GM21381 (cell line): ENCODE data around the gene TEAD4.
"Not testable (repeated sequence)": the region's sequence is repeated elsewhere in the genome, so short reads cannot be mapped to it uniquely, and the experiment has no call there.

Experiments used
- ATAC-seq: cut with Tn5 transposase; IDR thresholded peaks from one replicate; pipeline ENCODE4 v1.9.1; 2021; ENCODE audit warnings: mild to moderate bottlenecking, moderate library complexity; ENCODE audit not compliant: unreplicated experiment

Gene TEAD4

DNA sequence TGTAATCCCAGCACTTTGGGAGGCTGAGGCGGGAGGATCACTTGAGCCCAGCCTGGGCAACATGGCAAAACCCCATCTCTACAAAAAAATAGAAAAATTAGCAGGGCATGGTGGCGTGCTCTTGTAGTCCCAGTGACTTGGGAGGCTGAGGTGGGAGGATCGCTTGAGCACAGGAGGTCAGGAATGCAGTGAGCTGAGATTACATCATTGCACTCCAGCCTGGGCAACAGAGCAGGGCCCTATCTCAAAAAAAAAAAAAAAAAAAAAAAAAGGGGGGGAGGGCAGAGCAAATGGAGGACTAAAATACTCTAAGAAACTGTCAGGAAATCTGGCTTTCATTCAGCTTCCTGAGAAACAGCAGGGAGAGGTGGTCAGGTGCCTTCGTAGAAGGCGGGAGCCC lies 86.3 kb downstream of the TEAD4 start:
- ATAC-seq: no peak

DNA sequence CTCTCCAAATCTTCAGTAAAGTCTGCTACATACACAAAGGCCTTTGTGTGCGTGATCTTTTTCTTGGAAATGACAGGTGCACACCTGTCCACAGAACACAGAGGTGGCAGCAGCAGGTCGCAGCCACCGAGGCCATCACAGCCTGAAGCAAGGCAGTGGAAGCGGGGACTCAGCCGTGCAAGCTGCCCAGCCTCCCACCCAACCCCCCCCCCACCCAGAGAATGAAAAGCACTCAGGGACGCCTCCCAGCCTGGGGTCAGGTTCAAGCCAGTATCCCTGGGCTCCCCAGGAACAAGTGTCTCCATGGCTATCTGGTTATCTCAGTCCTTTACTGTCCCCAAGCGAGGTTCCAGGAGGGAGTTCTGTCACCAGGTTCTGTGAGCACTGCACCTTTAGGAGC lies 86.8 kb downstream of the TEAD4 start:
- ATAC-seq: no peak

DNA sequence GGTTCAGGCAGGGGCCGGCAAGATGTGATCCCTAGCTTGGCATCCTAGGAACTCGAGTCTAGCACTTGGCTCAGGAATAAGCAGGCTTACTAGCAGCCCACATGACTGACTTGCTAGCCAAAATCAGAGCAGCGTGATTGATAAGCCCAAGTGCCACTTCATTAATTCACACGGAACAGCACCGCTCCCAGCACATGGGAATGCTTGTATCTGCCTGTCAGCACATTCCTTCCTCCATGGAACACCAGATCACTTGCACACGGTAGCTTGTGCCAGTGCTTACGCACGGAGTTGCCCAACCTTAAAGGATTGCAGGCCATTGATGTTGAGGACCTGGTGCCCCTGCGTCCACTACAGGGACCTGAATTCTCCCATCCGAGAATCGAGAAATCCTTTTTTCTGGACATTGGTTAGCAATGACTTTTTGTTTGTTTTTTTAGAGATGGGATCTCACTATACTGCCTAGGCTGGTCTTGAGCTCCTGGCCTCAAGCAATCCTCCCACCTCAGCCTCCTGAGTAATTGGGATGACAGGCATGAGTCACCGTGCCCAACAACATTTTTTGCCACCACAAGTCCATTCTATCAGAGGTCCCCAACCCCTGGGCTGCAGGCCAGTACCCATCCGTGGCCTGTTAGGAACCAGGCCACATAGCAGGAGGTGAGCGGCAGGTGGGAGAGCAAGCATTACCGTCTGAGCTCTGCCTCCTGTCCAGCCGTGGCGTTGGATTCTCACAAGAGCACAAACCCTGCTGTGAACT lies 87.4 kb downstream of the TEAD4 start:
- ATAC-seq: no peak

DNA sequence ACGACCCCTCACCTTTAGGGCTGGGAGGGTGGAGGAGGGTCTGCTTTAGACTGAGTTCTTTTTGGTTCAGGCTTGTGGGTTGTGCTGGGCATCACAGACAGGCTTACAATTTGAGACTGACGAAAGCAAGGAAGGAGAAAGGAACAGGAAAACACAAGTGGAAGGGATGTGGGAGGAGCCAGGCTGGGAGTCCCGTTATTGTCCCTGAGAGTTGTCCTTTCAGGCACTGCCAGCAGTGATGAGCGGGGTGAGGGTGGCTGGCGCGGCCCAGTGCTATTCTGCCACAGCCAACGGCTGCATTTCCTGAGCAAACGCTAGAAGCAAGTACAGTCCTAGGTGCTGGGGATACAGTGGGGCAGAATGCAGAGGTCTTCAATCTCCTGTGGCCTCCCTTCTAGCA lies 88.8 kb downstream of the TEAD4 start:
- no peak for ATAC-seq

DNA sequence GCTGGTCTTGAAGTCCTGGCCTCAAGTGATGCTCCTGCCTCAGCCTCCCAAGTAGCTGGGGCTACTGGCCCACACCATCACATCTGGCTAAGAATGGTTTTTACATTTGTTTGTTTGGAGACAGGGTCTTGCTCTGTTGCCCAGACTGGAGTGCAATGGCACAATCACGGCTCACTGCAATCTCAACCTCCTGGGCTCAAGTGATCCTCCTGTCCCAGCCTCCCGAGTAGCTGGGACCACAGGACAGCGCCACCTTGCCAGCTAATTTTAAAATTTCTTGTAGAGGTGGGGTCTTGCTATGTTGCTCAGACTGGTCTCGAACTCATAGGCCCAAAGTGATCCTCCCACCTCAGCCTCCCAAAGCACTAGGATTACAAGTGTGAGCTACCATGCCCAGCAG lies 89.3 kb downstream of the TEAD4 start:
- ATAC-seq: no peak

DNA sequence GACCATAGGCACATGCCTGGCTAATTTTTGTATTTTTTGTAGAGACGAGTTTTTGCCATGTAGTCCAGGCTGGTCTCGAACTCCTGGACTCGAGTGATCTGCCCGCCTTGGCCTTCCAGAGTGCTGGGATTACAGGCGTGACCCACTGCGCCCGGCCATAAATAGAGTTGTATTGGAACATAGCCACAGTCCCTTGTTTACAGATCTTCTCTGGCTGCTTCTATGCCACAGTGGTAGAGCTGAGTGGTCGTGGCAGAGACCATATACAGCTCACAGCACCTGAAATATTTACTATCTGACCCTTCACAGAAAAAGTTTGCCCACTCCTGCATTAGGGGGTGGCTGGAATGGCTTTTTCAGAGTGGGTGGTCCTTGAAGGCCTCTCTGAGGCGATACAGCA lies 90.0 kb downstream of the TEAD4 start:
- ATAC-seq: no peak

DNA sequence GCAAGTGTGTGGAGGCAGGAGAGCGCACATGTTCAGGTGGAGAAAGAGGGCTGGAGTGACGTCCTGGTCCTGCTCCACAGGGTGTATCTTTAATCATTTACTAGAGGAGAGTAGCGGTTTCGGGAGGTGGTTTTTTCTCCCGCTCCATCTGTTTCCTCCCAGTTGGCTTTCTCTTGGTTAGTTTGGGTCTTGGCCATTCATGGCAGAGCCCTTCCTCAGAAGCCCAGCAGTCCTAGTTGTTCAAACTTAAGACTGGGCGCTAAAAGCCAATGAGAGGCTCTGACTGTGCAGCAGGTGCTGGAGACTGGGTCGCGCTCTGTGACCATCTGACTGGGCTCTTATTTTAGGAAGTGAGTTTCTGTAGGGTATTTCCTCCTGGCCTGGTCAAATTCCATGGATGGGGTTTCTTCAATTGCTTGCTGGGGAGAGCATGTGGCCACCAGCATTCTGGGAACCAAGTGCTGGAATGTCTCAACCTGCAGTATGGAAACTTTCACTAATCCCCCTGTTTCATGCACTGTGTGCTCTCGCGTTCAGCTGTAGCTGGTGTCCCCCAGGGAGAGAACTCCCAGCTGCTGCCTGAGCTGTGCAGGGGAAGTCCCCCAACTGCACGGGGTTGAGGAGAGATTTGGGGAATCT lies 90.5 kb downstream of the TEAD4 start:
- no peak for ATAC-seq

DNA sequence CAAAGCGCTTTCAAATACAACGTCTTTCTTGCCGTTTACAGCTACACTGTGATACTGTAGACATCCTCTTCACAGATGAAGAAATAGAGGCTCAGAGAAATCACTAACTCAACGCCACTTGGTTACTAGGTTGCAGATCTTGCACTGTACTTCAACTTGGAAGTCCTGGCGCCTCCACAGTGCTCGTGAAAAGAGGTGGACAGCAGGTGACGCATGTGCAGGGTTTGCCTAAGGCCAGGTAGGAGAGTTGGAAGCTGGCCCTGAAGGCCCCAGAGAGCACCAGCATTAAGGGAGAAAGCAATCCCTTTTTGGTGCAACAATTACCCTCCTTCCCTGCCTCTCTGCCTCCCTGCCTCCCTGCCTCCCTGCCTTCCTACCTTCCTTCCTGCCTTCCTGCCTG lies 95.2 kb downstream of the TEAD4 start:
- ATAC-seq: no peak

DNA sequence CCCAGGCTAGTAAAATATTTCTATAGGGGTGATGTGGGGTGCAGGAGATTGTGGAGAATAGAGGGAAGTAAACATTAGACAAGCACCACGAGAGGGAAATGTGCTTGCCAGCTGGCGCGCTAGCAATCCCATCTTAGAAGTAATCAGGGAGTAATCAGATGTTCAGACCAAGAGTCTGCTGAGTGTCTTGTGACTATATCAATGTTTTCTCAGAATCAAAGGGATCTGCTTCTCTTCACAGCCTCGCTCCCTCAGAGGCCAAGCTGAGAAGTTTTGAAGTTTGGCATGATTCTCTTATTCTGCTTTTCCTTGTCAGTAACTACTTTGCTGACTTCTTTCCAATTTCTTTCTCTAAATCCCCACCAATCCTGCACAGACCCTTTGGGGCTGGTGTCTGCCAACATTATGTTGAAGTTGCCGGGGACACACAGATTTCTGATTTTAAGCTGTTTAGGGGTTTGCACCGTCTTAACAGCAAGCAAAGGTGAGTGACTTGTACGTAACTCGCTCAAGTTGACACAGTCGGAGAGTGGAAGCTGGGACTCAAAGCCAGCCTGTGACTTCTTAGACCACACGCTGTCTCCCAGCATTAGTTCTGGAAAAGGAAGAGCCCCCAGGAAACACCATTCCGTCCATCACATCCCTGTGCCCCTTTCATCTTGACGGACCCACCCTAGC lies 96.0 kb downstream of the TEAD4 start:
- no peak for ATAC-seq

DNA sequence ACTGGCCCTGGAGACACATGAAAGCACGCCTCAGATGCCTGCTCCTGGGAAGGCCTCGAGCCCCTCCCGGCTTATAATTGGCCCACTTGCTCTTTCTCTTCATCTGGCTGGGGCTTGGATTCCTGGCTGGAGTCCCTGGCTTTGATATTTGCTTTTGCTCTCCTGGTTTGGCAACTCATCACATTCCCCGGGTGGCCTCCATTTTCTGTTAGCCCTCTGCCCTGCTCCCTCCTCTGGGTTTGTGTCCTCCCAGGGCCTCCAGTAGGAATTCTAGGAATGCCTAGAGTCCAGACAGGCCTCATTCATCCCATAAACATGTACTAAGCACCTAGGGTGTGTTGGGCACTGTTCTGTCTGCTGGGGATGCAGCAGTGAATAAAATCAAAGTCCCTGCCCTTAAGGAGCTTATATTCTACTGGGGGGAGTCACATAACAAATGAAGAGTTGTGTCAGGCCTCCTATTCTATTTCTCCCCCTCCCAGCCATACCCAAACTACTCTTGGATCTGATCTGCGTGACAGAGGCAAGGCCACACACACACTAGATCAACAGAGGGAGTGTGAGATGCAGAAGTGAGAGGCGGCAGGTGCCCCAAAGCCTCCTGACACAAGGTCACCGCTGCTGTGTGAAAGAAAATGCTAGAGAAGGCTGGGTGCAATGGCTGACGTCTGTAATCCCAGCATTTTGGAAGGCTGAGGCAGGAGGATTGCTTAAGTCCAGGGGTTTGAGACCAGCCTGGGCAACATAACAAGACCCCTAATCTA lies 96.7 kb downstream of the TEAD4 start:
- no peak for ATAC-seq

DNA sequence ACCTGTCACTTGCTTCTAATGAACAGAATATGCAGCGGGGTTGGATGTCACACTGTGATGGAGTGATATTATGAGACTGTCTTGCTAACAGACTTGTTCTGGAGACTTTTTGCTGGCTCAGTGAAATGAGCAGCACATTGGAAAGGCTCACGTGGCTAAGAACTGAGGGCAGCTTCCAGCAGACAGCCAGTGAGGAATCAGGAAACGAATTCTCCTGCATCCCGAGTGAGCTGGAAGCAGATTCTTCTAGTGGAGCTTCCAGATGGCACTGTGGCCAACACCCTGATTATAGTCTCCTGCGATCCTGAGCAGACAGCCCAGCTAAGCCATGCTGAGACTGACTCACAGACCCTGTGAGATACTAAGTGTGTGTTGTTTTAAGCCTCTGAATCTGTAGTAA lies 101.9 kb downstream of the TEAD4 start:
- ATAC-seq: no peak

DNA sequence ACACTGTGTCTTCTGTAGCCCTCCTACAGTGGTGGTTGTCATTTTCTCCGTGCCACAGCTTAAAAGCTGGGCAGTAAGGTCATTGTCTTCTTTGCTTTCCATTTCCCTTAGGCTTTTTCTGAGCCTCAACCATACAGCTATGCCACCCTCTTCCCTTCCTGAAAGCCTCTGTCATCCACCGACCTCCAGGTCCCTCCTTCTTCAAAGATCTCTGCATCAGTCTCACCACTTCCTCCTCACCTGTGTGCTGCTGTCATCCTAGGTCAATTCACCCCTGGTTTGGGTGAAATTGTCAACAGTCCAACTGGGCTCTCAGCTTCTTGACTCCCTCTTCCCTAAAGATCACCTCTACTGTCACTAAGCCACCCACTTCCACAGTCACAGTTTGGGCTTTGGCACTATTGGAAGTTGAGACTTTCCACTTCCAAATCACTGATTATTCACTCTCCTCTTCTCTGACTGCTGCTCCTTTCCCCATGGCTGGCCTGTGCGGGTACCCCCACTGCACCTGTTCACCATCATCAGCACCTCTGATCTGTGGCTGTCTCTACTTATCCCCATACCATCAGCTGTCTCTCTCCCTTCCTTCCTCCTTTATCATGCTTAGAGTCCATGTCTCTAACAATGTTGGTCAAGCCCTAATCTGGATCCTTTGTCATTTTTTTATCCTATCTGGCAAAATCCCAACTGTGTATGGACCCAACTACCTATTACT lies 102.5 kb downstream of the TEAD4 start:
- no peak for ATAC-seq

DNA sequence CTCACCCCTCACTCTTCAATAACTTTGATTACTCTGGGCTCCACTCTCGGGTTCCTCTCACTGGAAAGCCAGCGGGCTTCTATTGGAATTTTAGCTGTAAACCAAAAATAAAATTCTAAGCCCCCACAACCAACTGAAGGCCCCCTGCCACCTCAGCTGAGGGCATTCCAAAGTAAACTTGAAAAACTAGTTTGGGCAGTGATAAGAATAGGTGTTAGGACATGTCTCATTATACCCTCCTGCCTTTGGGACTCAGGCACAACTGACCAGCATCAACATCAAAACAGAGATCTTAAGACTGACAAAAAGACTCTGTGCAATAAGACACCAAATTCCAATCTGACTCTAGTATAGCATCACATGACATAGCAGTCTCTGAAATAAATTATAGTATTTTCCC lies 106.1 kb downstream of the TEAD4 start:
- no peak for ATAC-seq

DNA sequence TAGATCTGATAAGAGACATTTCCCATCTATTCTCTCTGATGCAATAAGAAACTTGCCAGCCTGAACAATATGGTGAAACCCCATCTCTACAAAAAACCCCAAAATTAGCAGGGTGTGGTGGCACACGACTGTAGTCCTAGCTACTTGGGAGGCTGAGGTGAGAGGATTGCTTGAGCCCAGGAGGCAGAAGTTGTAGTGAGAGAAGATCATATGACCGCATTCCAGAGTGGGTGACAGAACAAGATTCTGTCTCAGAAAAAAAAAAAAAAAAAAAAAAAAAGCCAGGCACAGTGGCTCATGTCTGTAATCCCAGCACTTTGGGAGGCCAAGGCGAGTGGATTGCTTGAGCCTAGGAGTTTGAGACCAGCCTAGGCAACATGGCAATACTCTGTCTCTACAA lies 106.6 kb downstream of the TEAD4 start:
- ATAC-seq: not testable (repeated sequence)

DNA sequence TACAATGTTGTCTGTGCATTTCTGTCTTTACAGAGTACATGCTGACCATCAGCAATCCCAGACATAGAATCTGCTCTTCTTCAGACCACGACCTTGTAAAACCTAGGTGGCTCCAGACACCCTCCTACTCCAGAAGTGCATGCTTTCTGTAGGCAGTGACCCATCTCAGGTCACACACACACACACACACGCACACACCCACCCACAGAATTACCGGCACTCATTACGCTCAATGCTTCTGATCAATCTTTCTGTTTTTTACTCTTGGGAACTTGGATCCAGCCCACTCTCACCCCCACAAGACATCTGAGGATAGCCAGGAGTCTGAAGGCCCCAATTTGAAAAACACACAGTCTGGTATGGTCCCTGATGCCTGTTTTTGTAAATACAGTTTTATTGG lies 110.5 kb downstream of the TEAD4 start:
- ATAC-seq: no peak

DNA sequence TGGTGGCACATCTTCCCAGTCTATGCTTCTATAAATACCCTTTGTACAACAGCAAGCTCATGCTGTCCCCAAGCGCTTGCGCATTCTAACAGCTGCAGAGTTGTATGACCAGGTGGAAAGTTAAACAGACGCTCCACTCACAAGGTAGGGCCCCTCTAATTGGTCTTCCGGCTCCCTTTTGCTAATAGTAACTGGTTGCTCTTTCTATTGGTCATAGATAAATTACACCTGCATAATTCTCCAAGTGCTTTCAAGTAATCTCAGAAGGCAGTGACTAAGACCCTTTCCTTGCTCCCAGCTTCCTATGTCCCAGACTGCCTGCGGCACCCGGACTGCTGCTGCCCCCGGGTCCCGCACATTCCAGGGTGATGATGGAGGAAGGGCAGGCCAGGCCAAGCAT lies 111.9 kb downstream of the TEAD4 start:
- ATAC-seq: no peak

DNA sequence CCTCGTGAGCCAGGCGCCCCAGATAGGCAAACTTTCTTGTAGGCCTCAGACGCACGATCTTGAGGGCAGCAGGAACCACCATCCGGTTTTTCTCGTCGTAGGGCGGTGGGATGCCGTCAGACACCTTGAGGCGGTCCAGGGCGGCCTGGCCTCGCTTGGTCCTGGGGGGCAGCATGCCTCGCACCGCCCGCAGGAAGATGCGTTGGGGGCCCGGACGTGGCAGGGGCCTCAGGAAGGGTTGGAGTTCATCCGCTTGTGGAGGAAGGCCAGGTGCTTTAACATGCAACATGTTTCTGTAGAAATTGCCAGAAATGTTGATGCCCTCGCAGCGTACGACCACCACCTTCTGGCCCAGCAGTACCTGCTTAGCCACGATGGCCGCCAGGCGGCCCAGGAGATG lies 112.5 kb downstream of the TEAD4 start:
- no peak for ATAC-seq

DNA sequence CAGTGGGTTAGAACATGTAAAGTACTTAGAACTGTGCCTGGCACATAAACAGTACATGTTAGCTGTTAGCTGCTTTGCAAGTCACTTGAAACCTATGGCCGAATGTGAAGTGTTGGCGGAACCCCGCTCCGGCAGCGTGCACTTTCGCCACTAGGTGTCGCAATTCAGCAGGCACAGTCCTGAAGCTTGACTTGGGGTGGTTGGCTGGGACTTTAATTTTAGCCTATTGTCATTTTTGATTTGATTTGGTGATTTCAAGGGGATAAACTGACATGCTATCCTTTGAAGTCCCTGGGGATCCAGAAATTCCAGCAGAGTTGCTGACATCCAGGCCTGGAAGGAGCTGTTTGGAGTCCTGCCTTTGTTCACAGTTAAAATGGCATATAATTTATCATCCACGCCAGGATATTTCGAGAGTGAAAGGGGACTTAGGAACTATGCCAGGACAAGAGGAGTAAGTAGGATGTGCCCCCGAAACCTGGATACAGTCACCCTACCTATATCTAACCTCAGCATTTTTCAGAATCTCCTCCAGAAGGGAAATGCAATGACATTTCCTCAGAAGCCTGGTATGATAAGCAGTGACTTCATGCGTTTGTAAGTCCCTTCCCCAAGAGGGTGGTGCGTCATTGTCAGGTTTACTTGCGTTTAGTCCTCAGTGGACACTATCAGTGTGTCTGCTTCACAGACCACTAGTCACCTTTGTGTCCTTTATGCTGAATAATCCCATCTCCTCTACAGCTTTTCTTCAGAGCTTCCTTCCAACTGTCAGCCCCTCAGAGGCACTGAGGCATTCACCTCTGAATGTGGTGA lies 114.4 kb downstream of the TEAD4 start:
- ATAC-seq: no peak

DNA sequence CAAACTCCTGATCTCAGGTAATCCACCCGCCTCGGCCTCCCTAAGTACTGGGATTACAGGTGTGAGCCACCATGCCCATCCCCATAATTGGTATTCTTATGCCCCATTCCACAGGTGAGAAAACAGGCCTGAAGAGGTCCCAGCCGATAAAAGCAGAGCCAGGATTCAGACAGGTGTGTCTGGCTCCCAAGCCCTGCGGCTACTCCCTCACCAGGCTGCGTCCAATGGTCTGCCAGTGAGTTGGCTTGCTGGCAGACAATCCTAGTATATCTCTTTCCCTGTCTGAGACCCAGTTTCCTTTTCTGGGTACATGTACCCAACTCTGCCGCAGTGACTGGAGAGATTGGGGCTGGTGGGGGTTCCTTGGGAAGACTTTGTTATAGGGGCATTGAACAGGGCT lies 116.1 kb downstream of the TEAD4 start:
- ATAC-seq: no peak
